K562 (cell line): ENCODE measurements around the gene LRRC4B. TPM values are rescaled to one million over a fixed set of nuclear protein-coding genes. Genes with fewer than 3 reads are reported as not detected.

Experiments
- ERF ChIP-seq: fragments of 450-650 bp; formaldehyde crosslinking; IDR thresholded peaks from 2 replicates; pipeline ENCODE4 v1.4.0; 2020; ENCODE audit warnings: mild to moderate bottlenecking, mixed read lengths
- FOS ChIP-seq: IDR thresholded peaks from 3 replicates; pipeline ENCODE4 v1.6.1; 2011; ENCODE audit not compliant: insufficient read length; ENCODE audit errors: extremely low read depth
- GTF2A2 ChIP-seq: IDR thresholded peaks from 2 replicates; pipeline ENCODE4 v1.6.1; 2016; ENCODE audit warnings: mild to moderate bottlenecking, missing genetic modification characterization, missing compliant biosample characterization
- ID3 ChIP-seq, 2 experiments: fragments of 250-450 bp in 1 of 2; fragments of 450-650 bp in 1 of 2; sonication (Bioruptor Pico) in 1 of 2; IDR thresholded peaks; 2 replicates each; pipeline versions ENCODE4 v1.6.1 to v1.8.0; 2016 to 2021; ENCODE audit warnings: mild to moderate bottlenecking in 2 of 2, moderate library complexity in 2 of 2, missing compliant biosample characterization in 1 of 2, missing genetic modification characterization in 1 of 2
- KHSRP ChIP-seq: fragments of 450-650 bp; IDR thresholded peaks from 2 replicates; pipeline ENCODE4 v1.6.1; 2017
- MCM7 ChIP-seq, 2 experiments: fragments of 450-650 bp; IDR thresholded peaks; 2 replicates each; pipeline ENCODE4 v1.6.1; 2016 to 2018
- MGA ChIP-seq: fragments of 450-650 bp; IDR thresholded peaks from 2 replicates; pipeline ENCODE4 v1.6.1; 2016; ENCODE audit warnings: mild to moderate bottlenecking, moderate library complexity
- NCOA1 ChIP-seq: fragments of 450-650 bp; IDR thresholded peaks from 2 replicates; pipeline ENCODE4 v1.6.1; 2016; ENCODE audit warnings: low read depth
- PCBP2 ChIP-seq: fragments of 200-400 bp; formaldehyde crosslinking; IDR thresholded peaks from 2 replicates; pipeline ENCODE4 v1.6.1; 2018; ENCODE audit warnings: low read length, low read depth, mild to moderate bottlenecking, moderate library complexity; ENCODE audit not compliant: poor library complexity, severe bottlenecking
- RHOXF2B ChIP-seq: fragments of 250-450 bp; sonication (Bioruptor Pico); conservative IDR thresholded peaks from 2 replicates; pipeline ENCODE4 v1.5.1; 2021
- ZC3H11A ChIP-seq: IDR thresholded peaks from 2 replicates; pipeline ENCODE4 v1.6.1; 2012; ENCODE audit warnings: low read depth, low read length, improper control_type of control experiment
- ZNF174 ChIP-seq: fragments of 250-450 bp; sonication (Bioruptor Pico); IDR thresholded peaks from 2 replicates; pipeline ENCODE4 v1.4.0; 2020; ENCODE audit warnings: mild to moderate bottlenecking
- ZNF3 ChIP-seq: fragments of 250-450 bp; sonication (Bioruptor Pico); IDR thresholded peaks from 2 replicates; pipeline ENCODE4 v1.5.0; 2021; ENCODE audit warnings: mild to moderate bottlenecking, moderate library complexity
- ZNF589 ChIP-seq: fragments of 200-800 bp; sonication (Bioruptor generic); IDR thresholded peaks from 2 replicates; pipeline ENCODE4 v1.6.1; 2016; ENCODE audit warnings: low read depth, missing genetic modification characterization, missing compliant biosample characterization
- ZNF778 ChIP-seq: fragments of 450-650 bp; formaldehyde crosslinking; IDR thresholded peaks from 2 replicates; pipeline ENCODE4 v1.4.0; 2020; ENCODE audit warnings: mild to moderate bottlenecking, moderate library complexity
- ZNF79 ChIP-seq: fragments of 250-450 bp; sonication (Bioruptor Pico); IDR thresholded peaks from 2 replicates; pipeline ENCODE4 v1.4.0; 2020; ENCODE audit warnings: low read depth, mild to moderate bottlenecking, moderate library complexity
- polyA plus RNA-seq, 8 experiments: library from polyadenylated mRNA; depleted of rRNA in 4 of 8; stranded (reverse) in 5 of 8; unstranded in 3 of 8; fragments of >200 nt; fragmentation: Nextera tagmentation in 2 of 8; fragmentation: Illumina TruSeq in 1 of 8; extraction: Ambion mirVana in 2 of 8; extraction: Trizol in 1 of 8; gene quantifications; 2 replicates each; pipeline versions ENCODE4 v1.2.1 to v1.2.3, GENCODE V29; 2011 to 2014; ENCODE audit warnings: inconsistent platforms in 1 of 8, missing spikeins in 1 of 8
- total RNA-seq, 7 experiments: library from RNA; depleted of rRNA in 6 of 7; stranded (reverse); fragments of >200 nt in 6 of 7; fragmentation: Illumina TruSeq in 2 of 7; extraction: Trizol in 2 of 7; gene quantifications; 2 replicates each; pipeline versions ENCODE4 v1.2.1 to v1.2.3, GENCODE V29; 2011 to 2021; ENCODE audit warnings: low replicate concordance in 1 of 7

Gene LRRC4B
- total and polyA plus RNA-seq, 9 of the 15 experiments (the other 6 are each of a cell fraction or from before 2014, with no cell fraction given) = 0.18 to 9.6 (median 2.9) TPM; not detected in 2

DNA sequence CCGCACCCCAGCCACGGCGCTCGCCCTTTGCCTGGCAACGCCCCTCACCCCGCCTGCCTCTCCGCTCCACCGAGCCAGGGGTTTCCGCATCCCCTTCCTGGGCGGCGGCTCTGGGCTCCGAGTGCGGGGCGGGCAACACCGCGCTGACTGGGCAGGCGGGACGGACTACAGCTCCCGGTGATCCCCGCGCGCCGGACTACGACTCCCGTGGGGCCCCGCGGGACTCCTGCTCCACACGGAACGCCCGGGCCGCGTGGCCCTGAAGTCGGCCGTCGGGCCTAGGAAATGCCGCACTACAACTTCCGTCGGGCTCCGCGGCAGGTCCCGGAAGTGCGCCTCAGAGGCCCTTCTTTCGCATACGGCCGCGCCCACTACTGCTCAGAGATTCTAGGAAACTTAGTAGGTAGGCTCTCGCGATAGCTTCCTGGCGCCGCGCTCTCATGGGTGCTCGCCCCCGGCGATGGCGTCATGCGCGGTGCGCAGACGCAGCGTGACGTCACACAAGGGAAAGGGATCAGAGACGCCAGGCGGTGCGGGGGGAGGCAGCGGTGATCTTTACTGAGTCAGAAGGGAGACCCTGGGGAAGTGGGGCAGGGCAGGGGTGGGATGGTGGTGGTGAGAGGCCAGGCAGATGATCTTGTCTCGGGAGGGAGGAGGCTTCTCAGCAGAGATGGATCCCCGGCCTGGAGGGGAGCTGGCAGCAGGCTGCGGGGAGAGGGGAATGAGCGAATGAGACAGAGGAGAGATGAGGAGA is 57.0 kb downstream of the LRRC4B start, which contains the start of gene JOSD2 (continued):
- TF ChIP-seq MGA (peak; percentile 67; the same call in 1 of the 2 replicates), MCM7 (IDR thresholded peaks at IDR 0.05) (no peak), ZNF3 (CRISPR knock-in tag) (no peak), ZNF79 (CRISPR knock-in tag) (no peak), GTF2A2 (tag) (no peak), FOS (no peak), PCBP2 (no peak), ID3 (CRISPR knock-in tag; IDR thresholded peaks at IDR 0.05) (no peak), ID3 (tag; IDR thresholded peaks at IDR 0.05) (peak; percentile 74; the same call in 1 of the 2 replicates), ZNF589 (CRISPR knock-in tag) (no peak), ERF (0 out of 2 replicates have a peak, but pooled peaks have one; percentile 10), KHSRP (peak; percentile 99), ZC3H11A (peak; percentile 82; the same call in 1 of the 2 replicates), RHOXF2B (CRISPR knock-in tag) (peak; percentile 83; the same call in 1 of the 2 replicates), ZNF778 (CRISPR knock-in tag) (no peak), NCOA1 (peak; percentile 99), ZNF174 (no peak)
